ENCODE measurements around the gene FYN. TPM values are rescaled to one million over a fixed set of nuclear protein-coding genes. Genes with fewer than 3 reads are reported as not detected.

The FYN gene
- total RNA-seq (2011; cell fraction: chromatin; rRNA removed; ENCODE audit: low replicate concordance) = 20.4 and 46.1 TPM in 2 replicates
- total RNA-seq (2011; cell fraction: nucleolus; rRNA removed) = 7.3 and 8.3 TPM in 2 replicates
- total RNA-seq (2011; cell fraction: nucleoplasm; rRNA removed) = 14.1 and 17.6 TPM in 2 replicates
- total RNA-seq (2014; rRNA removed) (14.6 and 17.5 TPM in 2 replicates), total RNA-seq (2014; rRNA removed; fragmentation: Illumina TruSeq; extraction: Trizol) (10.1 and 10.3 TPM in 2 replicates), total RNA-seq (2015; rRNA removed; fragmentation: Illumina TruSeq; extraction: Trizol) (6.8 and 6.9 TPM in 2 replicates), total RNA-seq (2021) (15.7 and 19.0 TPM in 2 replicates), polyA plus RNA-seq (2011; rRNA removed) (5.0 and 11.4 TPM in 2 replicates), polyA plus RNA-seq (2014; fragmentation: Illumina TruSeq; extraction: Trizol) (16.3 and 22.1 TPM in 2 replicates), polyA plus RNA-seq (2014; fragmentation: Nextera tagmentation; extraction: Ambion mirVana) (1 to 10 TPM; 2.9 to 5.0 TPM), polyA plus RNA-seq (2014; rRNA removed) (7.1 and 19.3 TPM in 2 replicates), polyA minus RNA-seq (2011; rRNA and poly(A)+ RNA removed) (12.6 and 20.7 TPM in 2 replicates), Bru-seq, nascent RNA (percentile 54 among the genes with signal in this experiment), BruChase-seq, experiment 1, labeled RNA remaining after a 2-hour chase (percentile 56 among the genes with signal in this experiment), BruChase-seq, experiment 2, labeled RNA remaining after a 6-hour chase (percentile 54 among the genes with signal in this experiment)
- polyA plus RNA-seq (2011; cell fraction: cytosol; rRNA removed) = 5.9 and 12.4 TPM in 2 replicates
- polyA plus RNA-seq (2011; cell fraction: nucleus; rRNA removed) = 12.5 and 27.3 TPM in 2 replicates
- 10.0 and 31.4 TPM in 2 replicates for polyA plus RNA-seq (2012)
- 14.2 and 18.1 TPM in 2 replicates for polyA minus RNA-seq (2011; cell fraction: cytosol; rRNA and poly(A)+ RNA removed)
- 13.3 and 14.9 TPM in 2 replicates for polyA minus RNA-seq (2011; cell fraction: nucleus; rRNA and poly(A)+ RNA removed)
- long read RNA-seq, experiment 1, transcript FYN-205 (14 exons, 3,234 nt) = major isoform, 11 of 35 reads
- long read RNA-seq, experiment 1, partial matches to known transcripts = 6 of 35 reads
- long read RNA-seq, experiment 1, other reads (novel, unspliced or antisense) = 9 of 35 reads
- long read RNA-seq, experiment 2, transcript FYN-205 (14 exons, 3,234 nt) = major isoform, 6 of 18 reads
- long read RNA-seq, experiment 2, partial matches to known transcripts = 1 of 18 reads
- long read RNA-seq, experiment 2, other reads (novel, unspliced or antisense) = 7 of 18 reads
- long read RNA-seq, experiment 3, partial matches to known transcripts = 1 of 4 reads
- long read RNA-seq, experiment 3, other reads (novel, unspliced or antisense) = 3 of 4 reads

- POLR2A ChIA-PET = interaction anchor here (0.5 to 0.7 kb wide), 3 partner anchors 29 to 389 kb away, joined by 3 to 4 read pairs (median 3); no protein-coding TSS in a partner anchor
- TF ChIP-seq NCOA1 (IDR thresholded peaks at IDR 0.05; ENCODE audit: low read depth) (0 out of 2 replicates have a peak, but pooled peaks have one; percentile 40), PTTG1 (tag; IDR thresholded peaks at IDR 0.05; ENCODE audit: low read depth) (no peak), UBTF (IDR thresholded peaks at IDR 0.05; ENCODE audit: borderline replicate concordance in 1 of 2, low read depth in 2 of 2, low read length in 2 of 2) (0 out of 4 replicates have a peak, but pooled peaks of 1 of the 2 experiments have one; percentile 52), ZNF3 (CRISPR knock-in tag; IDR thresholded peaks at IDR 0.05) (no peak), NRF1 (conservative IDR thresholded peaks at IDR 0.05 in 1 of 2, IDR thresholded peaks at IDR 0.05 in 1 of 2) (peak; percentile 71 to 78), PHB2 (IDR thresholded peaks at IDR 0.05; ENCODE audit: low read depth) (no peak), MTA3 (IDR thresholded peaks at IDR 0.05; ENCODE audit: borderline replicate concordance) (peak; percentile 70; the same call in 1 of the 2 replicates), ZNF561 (CRISPR knock-in tag; conservative IDR thresholded peaks at IDR 0.05) (no peak), CEBPB (tag; IDR thresholded peaks at IDR 0.05) (peak; percentile 91), PCBP1 (IDR thresholded peaks at IDR 0.05; ENCODE audit: low read depth, low read length, poor library complexity, severe bottlenecking) (no peak), NONO (IDR thresholded peaks at IDR 0.05; ENCODE audit: low read depth in 2 of 2, low read length in 1 of 2) (no peak), ZNF212 (CRISPR knock-in tag; IDR thresholded peaks at IDR 0.05) (no peak), RBFOX2 (IDR thresholded peaks at IDR 0.05; ENCODE audit: low read depth, low read length) (peak; percentile 80)
Measured at GRCh38 chr6:111873178-111874024, at the start of gene FYN. TSS of gene FYN (minus strand) at chr6:111873452. CDS start at chr6:111720051, 153,401 bp downstream.

More at GRCh38 chr6:111873178-111874024, at the start of gene FYN:
- Histone ChIP-seq H3K27me3 (ENCODE audit: control insufficient read depth in 2 of 2, insufficient read depth in 2 of 2, low read length in 2 of 2) (peaks cover 5 to 9% of the 10 kb centered on the region in 2 experiments; a peak in 3 of 5 replicates), H3K36me3 (ENCODE audit: control insufficient read depth, insufficient read depth, low read length) (no peaks in the 10 kb centered on the region), H3K9ac (ENCODE audit: insufficient read depth in 1 of 2, low read depth in 2 of 2, low read length in 2 of 2) (peak within 1 kb of the TSS in 1 of 2 experiments; percentile 74; a peak in 3 of 4 replicates), H3K27ac (ENCODE audit: extremely low read depth, low read depth, low read length) (no peak within 1 kb of the TSS), H3K9me1 (ENCODE audit: control insufficient read depth, insufficient read depth, low read length) (no peaks in the 10 kb centered on the region), H3K4me3 (peak within 1 kb of the TSS; percentile 58), H3K79me2 (ENCODE audit: control insufficient read depth, insufficient read depth, low read length) (no peaks in the 10 kb centered on the region), H2AFZ (ENCODE audit: low read depth, low read length) (peak within 1 kb of the TSS; percentile 96), H3K4me2 (ENCODE audit: insufficient read depth, low read length) (peak within 1 kb of the TSS; percentile 90), H3K4me1 (replicated peaks in 1 of 2; ENCODE audit: control insufficient read depth in 2 of 2, insufficient read depth in 2 of 2, low read length in 2 of 2) (peaks cover 20 to 30% of the 10 kb centered on the region in 2 experiments), H3K9me3 (replicated peaks; ENCODE audit: control insufficient read depth, insufficient read depth, low read depth, low read length) (no peaks in the 10 kb centered on the region), H4K20me1 (replicated peaks; ENCODE audit: control insufficient read depth, insufficient read depth, low read length) (0 out of 2 replicates have a peak, but pooled peaks cover 2% of the 10 kb centered on the region)
- ATAC-seq (peak; percentile 99), FAIRE-seq (peak; percentile 73), DNase-seq (ENCODE audit: extremely low read depth in 1 of 4, low spot score in 3 of 4) (peak; percentile 97 to 99 (median 99))
- BruUV-seq (replicated peaks) = no TSS peak
- CTCF ChIA-PET (ENCODE audit: low intra/inter-chr PET ratio) = no interaction called here
- intact Hi-C loops (cut with micrococcal nuclease) (loop anchor here (1.0 to 5.0 kb wide), 4 partner anchors 30 to 169 kb away; no protein-coding TSS in a partner anchor), in situ Hi-C loops (cut with MboI) (no loop called here)
- under 1% methylated on average over 37 of the region's 75 CpGs for WGBS (ENCODE audit: insufficient coverage, low coverage, missing lambda C conversion rate)

Measured in K562 (cell line).